Measurements from ENCODE around the gene SART3.

The SART3 gene

DNA sequence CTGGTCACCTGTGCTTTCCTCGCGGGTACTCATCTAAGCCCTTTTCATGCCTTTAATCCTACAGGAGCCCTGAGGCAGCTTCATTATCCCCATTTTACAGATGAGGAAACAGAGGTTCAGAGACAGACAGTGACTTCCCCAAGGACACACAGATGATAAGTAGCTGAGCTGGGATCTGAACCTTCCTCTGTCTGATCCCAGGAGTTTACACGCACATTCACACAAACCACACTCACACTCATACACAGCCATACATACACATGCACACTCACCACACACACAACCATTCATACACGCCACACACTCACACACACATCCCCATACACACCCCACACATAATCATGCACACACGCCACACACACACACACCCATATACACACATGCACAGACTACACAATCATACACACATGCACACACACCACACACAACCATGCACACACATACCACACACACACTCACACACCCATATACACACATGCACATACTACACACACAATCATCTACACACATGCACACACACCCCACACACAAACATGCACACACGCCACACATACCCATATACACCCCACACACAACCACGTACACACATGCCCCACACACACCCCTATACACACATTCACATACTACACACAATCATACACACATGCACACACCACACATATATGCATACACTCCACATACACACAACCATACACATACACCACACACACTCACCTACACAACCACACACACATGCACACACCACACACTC lies 34.2 kb upstream of the SART3 start:
- Histone ChIP-seq H2AK5ac (ENCODE audit: low read length) (no peak overlapping the region), H3K4me3 (ENCODE audit: low read depth, low read length) (peak overlapping the region; percentile 5), H3K9me3 (ENCODE audit: insufficient read depth, low read depth, low read length) (peaks cover 3% of the 10 kb centered on the region), H2BK12ac (ENCODE audit: low read length) (no peak overlapping the region), H2AFZ (ENCODE audit: insufficient read depth, low read length, poor library complexity) (no peak overlapping the region), H3K36me3 (ENCODE audit: control insufficient read depth in 1 of 2, insufficient read depth in 2 of 2, low read length in 2 of 2) (peaks cover 0 to 9% of the 10 kb centered on the region in 2 experiments), H3K4me1 (ENCODE audit: control insufficient read depth in 1 of 2, insufficient read depth in 2 of 2, low read length in 2 of 2) (peaks cover 19 to 29% of the 10 kb centered on the region in 2 experiments), H3K23ac (ENCODE audit: low read length) (no peak overlapping the region), H4K8ac (ENCODE audit: low read depth, low read length) (no peak overlapping the region), H3K18ac (ENCODE audit: low read length) (no peak overlapping the region), H3K4me2 (ENCODE audit: low read length) (no peak overlapping the region), H3K79me1 (ENCODE audit: low read length) (peaks cover 25% of the 10 kb centered on the region), H3K9ac (ENCODE audit: low read length) (no peak overlapping the region), H2BK120ac (ENCODE audit: insufficient read depth, low read length, poor library complexity) (no peak overlapping the region), H2BK5ac (ENCODE audit: low read depth, low read length, poor library complexity) (no peak overlapping the region), H3K79me2 (ENCODE audit: control insufficient read depth, insufficient read depth, low read length, poor library complexity) (peaks cover 3% of the 10 kb centered on the region), H3K27ac (ENCODE audit: low read depth, low read length) (no peak overlapping the region), H3K4ac (ENCODE audit: low read depth, low read length) (no peak overlapping the region), H4K91ac (ENCODE audit: low read depth, low read length) (no peak overlapping the region), H4K12ac (ENCODE audit: low read depth, low read length) (no peak overlapping the region), H3K27me3 (ENCODE audit: insufficient read depth, low read length) (no peaks in the 10 kb centered on the region), H3K14ac (ENCODE audit: low read length) (no peak overlapping the region)
- DNase-seq, result no peak
- 100% methylated on average over 4 of the region's 7 CpGs for WGBS (ENCODE audit: extremely low coverage, insufficient coverage, insufficient read length)

GRCh38 chr12:108594323-108594903 lies 33.4 kb upstream of the SART3 start:
- H3K79me1 ChIP-seq (ENCODE audit: low read length), result peaks cover 29% of the 10 kb centered on the region
- H2AK5ac ChIP-seq (ENCODE audit: low read length), result no peak overlapping the region
- H3K9ac ChIP-seq (ENCODE audit: low read length), result no peak overlapping the region
- no peak for DNase-seq
- H3K79me2 ChIP-seq (ENCODE audit: control insufficient read depth, insufficient read depth, low read length, poor library complexity), result peaks cover 3% of the 10 kb centered on the region
- H3K14ac ChIP-seq (ENCODE audit: low read length), result no peak overlapping the region
- no peak overlapping the region for H2BK120ac ChIP-seq (ENCODE audit: insufficient read depth, low read length, poor library complexity)
- H2BK5ac ChIP-seq (ENCODE audit: low read depth, low read length, poor library complexity), result no peak overlapping the region
- no peak overlapping the region for H3K27ac ChIP-seq (ENCODE audit: low read depth, low read length)
- no peak overlapping the region for H3K23ac ChIP-seq (ENCODE audit: low read length)
- H4K91ac ChIP-seq (ENCODE audit: low read depth, low read length), result peak overlapping the region; percentile 42
- H3K27me3 ChIP-seq (ENCODE audit: insufficient read depth, low read length), result no peaks in the 10 kb centered on the region
- peak overlapping the region; percentile 81 for H2BK12ac ChIP-seq (ENCODE audit: low read length)
- peaks cover 20 to 33% of the 10 kb centered on the region in 2 experiments for H3K4me1 ChIP-seq (ENCODE audit: control insufficient read depth in 1 of 2, insufficient read depth in 2 of 2, low read length in 2 of 2)
- H3K4me3 ChIP-seq (ENCODE audit: low read depth, low read length), result no peak overlapping the region
- peaks cover 0 to 9% of the 10 kb centered on the region in 2 experiments for H3K36me3 ChIP-seq (ENCODE audit: control insufficient read depth in 1 of 2, insufficient read depth in 2 of 2, low read length in 2 of 2)
- no CpG with 5 or more reads among the region's 10 CpGs for WGBS (ENCODE audit: extremely low coverage, insufficient coverage, insufficient read length)
- H3K4ac ChIP-seq (ENCODE audit: low read depth, low read length), result no peak overlapping the region
- H3K18ac ChIP-seq (ENCODE audit: low read length), result no peak overlapping the region
- H4K12ac ChIP-seq (ENCODE audit: low read depth, low read length), result no peak overlapping the region
- peaks cover 3% of the 10 kb centered on the region for H3K9me3 ChIP-seq (ENCODE audit: insufficient read depth, low read depth, low read length)
- H3K4me2 ChIP-seq (ENCODE audit: low read length), result no peak overlapping the region
- H4K8ac ChIP-seq (ENCODE audit: low read depth, low read length), result no peak overlapping the region
- no peak overlapping the region for H2AFZ ChIP-seq (ENCODE audit: insufficient read depth, low read length, poor library complexity)

DNA sequence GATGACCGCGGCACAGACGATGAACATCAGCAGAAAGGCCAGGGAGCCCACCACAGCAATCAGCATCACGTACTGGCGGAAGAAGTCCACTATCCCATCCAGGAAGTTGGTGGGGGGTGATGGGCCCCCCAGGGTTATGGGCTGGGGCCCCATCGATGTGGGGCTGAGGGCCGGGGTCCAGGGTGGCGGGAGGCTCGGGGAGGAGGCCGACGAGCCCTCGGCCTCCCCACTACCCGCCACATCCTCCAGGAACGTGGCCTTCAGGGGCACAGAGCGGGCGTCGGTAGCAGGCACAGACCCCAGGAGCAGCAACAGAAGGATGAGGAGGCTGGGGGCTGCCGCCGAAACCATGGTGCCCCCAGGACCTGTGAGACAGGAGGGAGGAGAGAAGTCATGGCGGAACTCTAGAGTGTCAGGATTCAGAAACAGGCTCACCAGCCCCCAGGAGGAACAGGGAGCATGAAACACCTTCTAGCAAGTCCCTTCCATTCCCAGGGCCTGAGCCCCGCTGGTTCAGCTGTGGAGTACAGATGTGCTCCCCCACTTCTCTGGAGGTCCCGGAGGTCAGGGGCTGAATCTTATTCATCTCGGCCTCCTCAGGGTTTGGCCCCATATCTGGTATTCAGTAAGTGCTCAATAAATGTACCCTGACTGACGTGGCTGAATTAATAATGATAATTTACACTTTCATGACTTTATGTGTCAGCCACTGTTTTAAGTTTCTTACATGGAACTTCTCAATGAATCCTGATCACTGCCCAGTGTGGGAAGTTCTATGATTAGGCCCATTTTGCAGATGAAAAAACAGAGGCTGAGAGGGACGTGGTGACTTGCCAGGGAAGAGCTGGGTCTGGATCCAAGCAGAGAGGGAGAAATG lies 31.3 kb upstream of the SART3 start:
- Histone ChIP-seq H3K9ac (ENCODE audit: low read length) (no peak overlapping the region), H3K4ac (ENCODE audit: low read depth, low read length) (no peak overlapping the region), H2BK5ac (ENCODE audit: low read depth, low read length, poor library complexity) (no peak overlapping the region), H4K8ac (ENCODE audit: low read depth, low read length) (no peak overlapping the region), H3K14ac (ENCODE audit: low read length) (no peak overlapping the region), H3K18ac (ENCODE audit: low read length) (no peak overlapping the region), H3K23ac (ENCODE audit: low read length) (no peak overlapping the region), H3K79me1 (ENCODE audit: low read length) (peaks cover 36% of the 10 kb centered on the region), H3K9me3 (ENCODE audit: insufficient read depth, low read depth, low read length) (peaks cover 3% of the 10 kb centered on the region), H3K79me2 (ENCODE audit: control insufficient read depth, insufficient read depth, low read length, poor library complexity) (peaks cover 6% of the 10 kb centered on the region), H4K12ac (ENCODE audit: low read depth, low read length) (no peak overlapping the region), H3K27me3 (ENCODE audit: insufficient read depth, low read length) (no peaks in the 10 kb centered on the region), H3K4me3 (ENCODE audit: low read depth, low read length) (no peak overlapping the region), H3K4me2 (ENCODE audit: low read length) (no peak overlapping the region), H2BK120ac (ENCODE audit: insufficient read depth, low read length, poor library complexity) (no peak overlapping the region), H3K27ac (ENCODE audit: low read depth, low read length) (no peak overlapping the region), H2AK5ac (ENCODE audit: low read length) (peak overlapping the region; percentile 78), H2AFZ (ENCODE audit: insufficient read depth, low read length, poor library complexity) (no peak overlapping the region), H4K91ac (ENCODE audit: low read depth, low read length) (peak overlapping the region; percentile 42), H3K36me3 (ENCODE audit: control insufficient read depth in 1 of 2, insufficient read depth in 2 of 2, low read length in 2 of 2) (peaks cover 0 to 9% of the 10 kb centered on the region in 2 experiments), H3K4me1 (ENCODE audit: control insufficient read depth in 1 of 2, insufficient read depth in 2 of 2, low read length in 2 of 2) (peaks cover 18 to 30% of the 10 kb centered on the region in 2 experiments), H2BK12ac (ENCODE audit: low read length) (peak overlapping the region; percentile 79)
- WGBS (ENCODE audit: extremely low coverage, insufficient coverage, insufficient read length), result no CpG with 5 or more reads among the region's 25 CpGs
- no peak for DNase-seq

- peak overlapping the region; percentile 77 for H4K91ac ChIP-seq (ENCODE audit: low read depth, low read length)
- peak overlapping the region; percentile 11 for H2AK5ac ChIP-seq (ENCODE audit: low read length)
- H3K23ac ChIP-seq (ENCODE audit: low read length), result no peak overlapping the region
- H4K8ac ChIP-seq (ENCODE audit: low read depth, low read length), result no peak overlapping the region
- no peak overlapping the region for H3K18ac ChIP-seq (ENCODE audit: low read length)
- H4K12ac ChIP-seq (ENCODE audit: low read depth, low read length), result no peak overlapping the region
- no peaks in the 10 kb centered on the region for H3K27me3 ChIP-seq (ENCODE audit: insufficient read depth, low read length)
- H3K4me1 ChIP-seq (ENCODE audit: control insufficient read depth in 1 of 2, insufficient read depth in 2 of 2, low read length in 2 of 2), result peaks cover 11 to 22% of the 10 kb centered on the region in 2 experiments
- H3K4ac ChIP-seq (ENCODE audit: low read depth, low read length), result no peak overlapping the region
- no CpG with 5 or more reads among the region's 22 CpGs for WGBS (ENCODE audit: extremely low coverage, insufficient coverage, insufficient read length)
- H3K79me1 ChIP-seq (ENCODE audit: low read length), result peaks cover 34% of the 10 kb centered on the region
- H3K9me3 ChIP-seq (ENCODE audit: insufficient read depth, low read depth, low read length), result peaks cover 3% of the 10 kb centered on the region
- peaks cover 0 to 9% of the 10 kb centered on the region in 2 experiments for H3K36me3 ChIP-seq (ENCODE audit: control insufficient read depth in 1 of 2, insufficient read depth in 2 of 2, low read length in 2 of 2)
- H3K79me2 ChIP-seq (ENCODE audit: control insufficient read depth, insufficient read depth, low read length, poor library complexity), result peaks cover 6% of the 10 kb centered on the region
- H2BK5ac ChIP-seq (ENCODE audit: low read depth, low read length, poor library complexity), result peak overlapping the region; percentile 32
- no peak overlapping the region for H3K9ac ChIP-seq (ENCODE audit: low read length)
- H2BK12ac ChIP-seq (ENCODE audit: low read length), result peak overlapping the region; percentile 81
- no peak overlapping the region for H3K4me2 ChIP-seq (ENCODE audit: low read length)
- H3K4me3 ChIP-seq (ENCODE audit: low read depth, low read length), result no peak overlapping the region
- H2AFZ ChIP-seq (ENCODE audit: insufficient read depth, low read length, poor library complexity), result no peak overlapping the region
- no peak overlapping the region for H3K27ac ChIP-seq (ENCODE audit: low read depth, low read length)
- H2BK120ac ChIP-seq (ENCODE audit: insufficient read depth, low read length, poor library complexity), result peak overlapping the region; percentile 29
- H3K14ac ChIP-seq (ENCODE audit: low read length), result peak overlapping the region; percentile 33
- DNase-seq, result no peak
Measured at GRCh38 chr12:108591267-108591980, 30.5 kb upstream of the SART3 start.
